Uterine smooth muscle cell (primary cell): ENCODE measurements around the gene KRT6C. TPM values are rescaled to one million over a fixed set of nuclear protein-coding genes. Genes with fewer than 3 reads are reported as not detected.

Source experiments
- total RNA-seq: library from RNA; depleted of rRNA; stranded (reverse); fragments of >200 nt; gene quantifications from 2 replicates; pipeline ENCODE4 v1.2.3, GENCODE V29; 2014

KRT6C gene
- total RNA-seq = not detected in 2 replicates

GRCh38 chr12:52473768-52474167 is at the start of gene KRT6C:
Gene KRT6C (minus strand): TSS chr12:52473805. CDS start chr12:52473737, 68 bp downstream.

GRCh38 chr12:52519826-52520662 is 46.4 kb upstream of the KRT6C start, which contains the start of gene KRT5:
Gene KRT5 (minus strand): TSS chr12:52520394. CDS start chr12:52520296, 98 bp downstream.

GRCh38 chr12:52493172-52493571 is 19.6 kb upstream of the KRT6C start, which contains the start of gene KRT6A:
Gene KRT6A (minus strand): TSS chr12:52493257. CDS start chr12:52493188, 69 bp downstream.

GRCh38 chr12:52452101-52452500 is 21.5 kb downstream of the KRT6C start, which contains the start of gene KRT6B:
Gene KRT6B (minus strand): TSS chr12:52452146. CDS start chr12:52452078, 68 bp downstream.

GRCh38 chr12:52434081-52434733 is 39.4 kb downstream of the KRT6C start, which contains the start of gene KRT75:
Gene KRT75 (minus strand): TSS chr12:52434371. CDS start chr12:52434304, 67 bp downstream.

Other genes starting within 250 kb of the KRT6C start
- 0.66 and 2.2 TPM in 2 replicates for gene KRT7, start 240.6 kb downstream of the KRT6C start, total RNA-seq
- under 0.01 TPM in 1 of 2 replicates, not detected in the other for gene KRT86, start 199.2 kb downstream of the KRT6C start, total RNA-seq
- gene KRT81, start 182.3 kb downstream of the KRT6C start, total RNA-seq = under 0.01 TPM in 1 of 2 replicates, not detected in the other
- gene KRT83, start 152.4 kb downstream of the KRT6C start, total RNA-seq = not detected in 2 replicates
- gene KRT85, start 106.3 kb downstream of the KRT6C start, total RNA-seq = not detected in 2 replicates
- not detected in 2 replicates for gene KRT84, start 88.2 kb downstream of the KRT6C start, total RNA-seq
- gene KRT82, start 67.5 kb downstream of the KRT6C start, total RNA-seq = not detected in 2 replicates
- not detected in 2 replicates for gene KRT75, start 39.4 kb downstream of the KRT6C start, total RNA-seq
- gene KRT6B, start 21.7 kb downstream of the KRT6C start, total RNA-seq = under 0.01 TPM in 1 of 2 replicates, not detected in the other
- gene KRT6A, start 19.5 kb upstream of the KRT6C start, total RNA-seq = not detected in 2 replicates
- gene KRT5, start 46.6 kb upstream of the KRT6C start, total RNA-seq = 0.22 TPM in 1 of 2 replicates, not detected in the other
- not detected in 2 replicates for gene KRT71, start 79.3 kb upstream of the KRT6C start, total RNA-seq
- gene KRT74, start 100.0 kb upstream of the KRT6C start, total RNA-seq = not detected in 2 replicates
- not detected in 2 replicates for gene KRT72, start 127.7 kb upstream of the KRT6C start, total RNA-seq
- not detected in 2 replicates for gene KRT73, start 144.8 kb upstream of the KRT6C start, total RNA-seq
- gene KRT2, start 178.4 kb upstream of the KRT6C start, total RNA-seq = not detected in 2 replicates
- gene KRT1, start 206.6 kb upstream of the KRT6C start, total RNA-seq = not detected in 2 replicates
- not detected in 2 replicates for gene KRT77, start 229.7 kb upstream of the KRT6C start, total RNA-seq